ENCODE results near the gene CYTH1. TPM values are rescaled to one million over a fixed set of nuclear protein-coding genes. Genes with fewer than 3 reads are reported as not detected.
"Not testable (repeated sequence)": the region's sequence is repeated elsewhere in the genome, so short reads cannot be mapped to it uniquely, and the experiment has no call there.

The CYTH1 gene
- polyA plus RNA-seq, 1 donor: 22.5 TPM

GRCh38 chr17:78759969-78760352 lies 22.1 kb downstream of the CYTH1 start:
- DNase-seq (ENCODE audit: low read depth): no peak

- DNase-seq (ENCODE audit: low read depth): peak; percentile 48
Observed at GRCh38 chr17:78759203-78759968, 22.7 kb downstream of the CYTH1 start.

- no peak for DNase-seq (ENCODE audit: low read depth)
Observed at GRCh38 chr17:78753316-78754250, 28.5 kb downstream of the CYTH1 start.

GRCh38 chr17:78751447-78752161 lies 30.5 kb downstream of the CYTH1 start:
- no peak for DNase-seq (ENCODE audit: low read depth)

GRCh38 chr17:78751000-78751399 lies 31.1 kb downstream of the CYTH1 start:
- DNase-seq (ENCODE audit: low read depth): not testable (repeated sequence)

- DNase-seq (ENCODE audit: low read depth): no peak
Observed at GRCh38 chr17:78748730-78749317, 33.2 kb downstream of the CYTH1 start.

GRCh38 chr17:78748048-78748729 lies 33.9 kb downstream of the CYTH1 start:
- DNase-seq (ENCODE audit: low read depth): no peak

GRCh38 chr17:78747488-78747887 lies 34.6 kb downstream of the CYTH1 start:
- no peak for DNase-seq (ENCODE audit: low read depth)

- DNase-seq (ENCODE audit: low read depth): no peak
Observed at GRCh38 chr17:78746949-78747269, 35.2 kb downstream of the CYTH1 start.

GRCh38 chr17:78746263-78746948 lies 35.7 kb downstream of the CYTH1 start:
- DNase-seq (ENCODE audit: low read depth): no peak

- DNase-seq (ENCODE audit: low read depth): no peak
Observed at GRCh38 chr17:78745407-78746088, 36.5 kb downstream of the CYTH1 start.

- DNase-seq (ENCODE audit: low read depth): no peak
Observed at GRCh38 chr17:78742901-78743300, 39.2 kb downstream of the CYTH1 start.

GRCh38 chr17:78741644-78742284 lies 40.3 kb downstream of the CYTH1 start:
- no peak for DNase-seq (ENCODE audit: low read depth)

GRCh38 chr17:78739331-78739931 lies 42.6 kb downstream of the CYTH1 start:
- DNase-seq (ENCODE audit: low read depth): no peak

GRCh38 chr17:78738698-78739097 lies 43.4 kb downstream of the CYTH1 start:
- DNase-seq (ENCODE audit: low read depth): no peak

- no peak for DNase-seq (ENCODE audit: low read depth)
Observed at GRCh38 chr17:78738278-78738677, 43.8 kb downstream of the CYTH1 start.

- DNase-seq (ENCODE audit: low read depth): no peak
Observed at GRCh38 chr17:78737332-78737731, 44.7 kb downstream of the CYTH1 start.

- DNase-seq (ENCODE audit: low read depth): no peak
Observed at GRCh38 chr17:78736526-78737079, 45.5 kb downstream of the CYTH1 start.
